Activated T-helper 1 cell treated with anti-CD3 and anti-CD28 coated beads, Interleukin-12 subunit alpha, Interleukin-12 subunit beta, Interleukin-2, Interleukin-4 antibody, amounts not matched to agents 30 ng/mL and 10 ng/mL and 1 ng/mL, durations not matched to agents 14 hours and 24 hours and 36 hours (primary cell): ENCODE results near the gene GTF2F2. TPM values are rescaled to one million over a fixed set of nuclear protein-coding genes. Genes with fewer than 3 reads are reported as not detected.
"Not testable (repeated sequence)": the region's sequence is repeated elsewhere in the genome, so short reads cannot be mapped to it uniquely, and the experiment has no call there.

Experiments
- DNase-seq: peaks from one replicate; pipeline ENCODE4 v3.0.0; 2021; ENCODE audit warnings: low spot score
- H3K27ac Mint-ChIP-seq: one replicate; pipeline ENCODE4 v1.8.0; 2021; ENCODE audit warnings: mild to moderate bottlenecking, mixed read lengths
- H3K27me3 Mint-ChIP-seq: one replicate; pipeline ENCODE4 v1.8.0; 2022; ENCODE audit warnings: mild to moderate bottlenecking, moderate library complexity, mixed read lengths; ENCODE audit not compliant: insufficient read depth
- H3K36me3 Mint-ChIP-seq: one replicate; pipeline ENCODE4 v1.8.0; 2021; ENCODE audit warnings: low read depth, mixed read lengths
- H3K4me1 Mint-ChIP-seq: one replicate; pipeline ENCODE4 v1.8.0; 2021; ENCODE audit warnings: low read depth, mixed read lengths
- H3K4me3 Mint-ChIP-seq: one replicate; pipeline ENCODE4 v1.8.0; 2021; ENCODE audit warnings: mild to moderate bottlenecking, moderate library complexity, mixed read lengths
- H3K9me3 Mint-ChIP-seq: one replicate; pipeline ENCODE4 v1.8.0; 2021; ENCODE audit warnings: mixed read lengths
- intact Hi-C: fragments of 100-400 bp; cut with micrococcal nuclease; formaldehyde crosslinking; loops from one replicate; pipeline ENCODE4 v1.15.1; 2024
- total RNA-seq: library from RNA; stranded (reverse); gene quantifications from 2 replicates; pipeline ENCODE4 v1.2.3, GENCODE V29; 2022

Gene GTF2F2
- total RNA-seq, 1 donor from 2014 or later: 30.1 TPM

- DNase-seq: no peak
Measured at GRCh38 chr13:45238945-45239795, 118.9 kb downstream of the GTF2F2 start.

GRCh38 chr13:45240143-45240542 is 119.8 kb downstream of the GTF2F2 start:
- intact Hi-C loops: no loop called here
- no peaks in the 10 kb centered on the region for H3K4me1 Mint-ChIP-seq
- no peaks in the 10 kb centered on the region for H3K36me3 Mint-ChIP-seq
- H3K27me3 Mint-ChIP-seq: no peaks in the 10 kb centered on the region
- no peak overlapping the region for H3K4me3 Mint-ChIP-seq
- DNase-seq: no peak
- no peak overlapping the region for H3K27ac Mint-ChIP-seq
- no peaks in the 10 kb centered on the region for H3K9me3 Mint-ChIP-seq

More at GRCh38 chr13:45238945-45239795, 118.9 kb downstream of the GTF2F2 start:
- Mint-ChIP-seq H3K4me3 (no peak overlapping the region), H3K4me1 (no peaks in the 10 kb centered on the region), H3K27ac (no peak overlapping the region), H3K36me3 (no peaks in the 10 kb centered on the region), H3K27me3 (no peaks in the 10 kb centered on the region), H3K9me3 (no peaks in the 10 kb centered on the region)
- intact Hi-C loops: no loop called here

GRCh38 chr13:45242070-45242469 is 121.8 kb downstream of the GTF2F2 start:
- Mint-ChIP-seq H3K9me3 (no peaks in the 10 kb centered on the region), H3K4me1 (no peaks in the 10 kb centered on the region), H3K4me3 (no peak overlapping the region), H3K27me3 (no peaks in the 10 kb centered on the region), H3K27ac (no peak overlapping the region), H3K36me3 (no peaks in the 10 kb centered on the region)
- intact Hi-C loops: no loop called here
- DNase-seq: no peak

DNA sequence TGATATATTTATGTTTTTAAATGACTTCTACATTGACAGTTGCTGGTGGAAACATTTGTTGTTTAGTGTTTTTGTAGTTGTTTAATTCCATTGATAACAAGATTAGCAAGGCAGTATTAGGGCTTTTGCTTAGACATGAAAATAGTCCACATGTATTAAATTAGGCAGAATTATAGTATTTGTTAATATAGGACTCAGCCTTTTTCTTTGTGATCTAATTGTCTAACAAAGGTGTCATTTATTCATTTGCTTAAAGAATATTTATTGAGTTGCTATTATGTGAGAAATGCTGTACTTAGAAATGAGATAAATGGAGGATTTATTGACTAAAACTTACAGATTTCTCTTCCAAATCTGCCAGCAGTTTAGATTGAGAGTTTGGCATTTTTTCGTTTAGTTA is 122.2 kb downstream of the GTF2F2 start:
- no peaks in the 10 kb centered on the region for H3K27me3 Mint-ChIP-seq
- no peak overlapping the region for H3K27ac Mint-ChIP-seq
- no peaks in the 10 kb centered on the region for H3K36me3 Mint-ChIP-seq
- no peak for DNase-seq
- no peak overlapping the region for H3K4me3 Mint-ChIP-seq
- H3K4me1 Mint-ChIP-seq: no peaks in the 10 kb centered on the region
- no peaks in the 10 kb centered on the region for H3K9me3 Mint-ChIP-seq
- intact Hi-C loops: no loop called here

- no peaks in the 10 kb centered on the region for H3K4me1 Mint-ChIP-seq
- no peak overlapping the region for H3K27ac Mint-ChIP-seq
- no peak overlapping the region for H3K4me3 Mint-ChIP-seq
- no peaks in the 10 kb centered on the region for H3K36me3 Mint-ChIP-seq
- intact Hi-C loops: no loop called here
- no peaks in the 10 kb centered on the region for H3K27me3 Mint-ChIP-seq
- H3K9me3 Mint-ChIP-seq: no peaks in the 10 kb centered on the region
- DNase-seq: no peak
Measured at GRCh38 chr13:45243077-45243476, 122.8 kb downstream of the GTF2F2 start.

DNA sequence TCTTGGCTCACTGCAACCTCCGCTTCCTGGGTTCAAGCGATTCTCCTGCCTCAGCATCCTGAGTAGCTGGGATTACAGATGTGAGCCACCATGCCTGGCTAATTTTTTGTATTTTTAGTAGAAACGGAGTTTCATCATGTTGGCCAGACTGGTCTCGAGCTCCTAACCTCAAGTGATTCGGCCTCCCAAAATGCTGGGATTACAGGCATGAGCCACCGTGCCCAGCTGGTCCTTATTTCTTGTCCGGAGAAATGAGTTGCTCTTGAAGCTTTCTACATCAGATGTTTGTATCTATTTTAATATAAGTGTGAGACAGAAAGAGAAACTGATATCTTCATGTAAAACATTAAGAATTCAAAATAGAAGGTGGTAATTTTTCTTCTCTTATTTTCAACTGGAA is 124.4 kb downstream of the GTF2F2 start:
- not testable (repeated sequence) for H3K4me1 Mint-ChIP-seq

GRCh38 chr13:45249662-45250061 is 129.4 kb downstream of the GTF2F2 start:
- Mint-ChIP-seq H3K36me3 (peaks cover 4% of the 10 kb centered on the region), H3K27ac (no peak overlapping the region), H3K9me3 (no peaks in the 10 kb centered on the region), H3K27me3 (no peaks in the 10 kb centered on the region), H3K4me1 (no peaks in the 10 kb centered on the region), H3K4me3 (no peak overlapping the region)
- DNase-seq: no peak
- intact Hi-C loops: no loop called here

More for the DNA sequence above, 124.4 kb downstream of the GTF2F2 start:
- H3K9me3 Mint-ChIP-seq, DNase-seq, intact Hi-C loops, H3K27ac Mint-ChIP-seq, H3K27me3 Mint-ChIP-seq, H3K36me3 Mint-ChIP-seq, H3K4me3 Mint-ChIP-seq: not testable (repeated sequence)

- H3K4me3 Mint-ChIP-seq: no peak overlapping the region
- peaks cover 20% of the 10 kb centered on the region for H3K4me1 Mint-ChIP-seq
- intact Hi-C loops: no loop called here
- no peaks in the 10 kb centered on the region for H3K9me3 Mint-ChIP-seq
- no peak for DNase-seq
- H3K27me3 Mint-ChIP-seq: no peaks in the 10 kb centered on the region
- H3K36me3 Mint-ChIP-seq: peaks cover 6% of the 10 kb centered on the region
- no peak overlapping the region for H3K27ac Mint-ChIP-seq
Measured at GRCh38 chr13:45254396-45254795, 134.1 kb downstream of the GTF2F2 start.

GRCh38 chr13:45255247-45255987 is 135.1 kb downstream of the GTF2F2 start:
- DNase-seq: no peak
- Mint-ChIP-seq H3K27me3 (no peaks in the 10 kb centered on the region), H3K4me1 (peaks cover 20% of the 10 kb centered on the region), H3K4me3 (no peak overlapping the region), H3K9me3 (no peaks in the 10 kb centered on the region), H3K36me3 (peaks cover 6% of the 10 kb centered on the region), H3K27ac (no peak overlapping the region)
- intact Hi-C loops: no loop called here

- no peak overlapping the region for H3K27ac Mint-ChIP-seq
- H3K4me1 Mint-ChIP-seq: peaks cover 20% of the 10 kb centered on the region
- no peak overlapping the region for H3K4me3 Mint-ChIP-seq
- peaks cover 6% of the 10 kb centered on the region for H3K36me3 Mint-ChIP-seq
- intact Hi-C loops: no loop called here
- DNase-seq: no peak
- no peaks in the 10 kb centered on the region for H3K9me3 Mint-ChIP-seq
- no peaks in the 10 kb centered on the region for H3K27me3 Mint-ChIP-seq
Measured at GRCh38 chr13:45256254-45256653, 135.9 kb downstream of the GTF2F2 start.

DNA sequence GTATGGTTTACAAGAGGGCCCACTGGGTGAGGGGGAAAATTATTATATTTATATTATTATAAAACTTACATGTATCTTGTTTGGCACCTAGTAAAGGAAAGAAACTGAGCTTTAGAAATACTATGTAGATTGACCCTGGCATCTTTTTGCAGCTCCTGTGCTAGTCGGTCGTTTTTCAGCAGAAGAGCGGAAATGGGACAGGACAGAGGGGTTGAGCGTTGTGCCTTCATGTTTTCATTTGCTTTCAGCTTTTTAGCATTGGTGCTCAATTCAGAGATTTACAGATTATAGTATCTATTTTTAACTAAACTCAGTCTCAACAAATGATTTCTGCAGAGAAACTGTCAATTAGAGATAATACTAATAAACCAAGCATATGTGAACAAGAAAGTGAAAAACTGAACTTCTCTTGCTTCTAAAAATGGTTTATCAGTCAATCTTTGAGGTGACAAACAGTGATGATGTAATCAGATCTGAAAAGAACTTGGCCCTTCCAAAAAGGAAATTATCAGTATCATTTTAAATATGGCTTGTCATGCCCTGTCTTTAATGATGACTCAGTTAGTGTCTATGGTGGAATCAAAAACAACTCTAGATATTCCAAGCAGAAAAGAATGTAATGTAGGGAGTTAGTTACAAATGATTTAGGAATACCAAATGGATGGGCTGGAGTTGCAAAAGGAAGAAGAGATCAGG is 137.5 kb downstream of the GTF2F2 start:
- no peak overlapping the region for H3K4me3 Mint-ChIP-seq

DNA sequence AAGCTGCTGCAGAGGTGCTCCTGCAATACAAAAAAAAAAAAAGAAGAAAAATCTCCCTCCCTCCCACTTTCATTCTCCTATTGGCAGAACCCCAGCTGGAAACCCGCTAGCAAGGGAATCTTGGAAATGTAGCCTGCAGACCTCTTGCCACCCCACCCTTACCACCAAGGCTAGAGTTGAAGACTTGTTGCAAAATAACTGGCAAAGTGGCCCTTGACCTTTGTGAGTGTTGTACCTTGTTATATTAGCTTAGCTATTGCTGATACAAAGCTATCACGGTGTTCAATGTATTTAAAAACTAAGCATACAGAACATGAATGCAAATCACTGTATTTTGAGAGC is 138.0 kb downstream of the GTF2F2 start:
- intact Hi-C loops: no loop called here
- Mint-ChIP-seq H3K27ac (no peak overlapping the region), H3K4me3 (no peak overlapping the region), H3K4me1 (peaks cover 20% of the 10 kb centered on the region), H3K9me3 (no peaks in the 10 kb centered on the region), H3K36me3 (peaks cover 5% of the 10 kb centered on the region), H3K27me3 (no peaks in the 10 kb centered on the region)
- DNase-seq: no peak

More for the DNA sequence above, 137.5 kb downstream of the GTF2F2 start:
- H3K27ac Mint-ChIP-seq: no peak overlapping the region
- no peaks in the 10 kb centered on the region for H3K9me3 Mint-ChIP-seq
- peaks cover 20% of the 10 kb centered on the region for H3K4me1 Mint-ChIP-seq
- no peak for DNase-seq
- intact Hi-C loops: no loop called here
- H3K27me3 Mint-ChIP-seq: no peaks in the 10 kb centered on the region
- H3K36me3 Mint-ChIP-seq: peaks cover 6% of the 10 kb centered on the region

DNA sequence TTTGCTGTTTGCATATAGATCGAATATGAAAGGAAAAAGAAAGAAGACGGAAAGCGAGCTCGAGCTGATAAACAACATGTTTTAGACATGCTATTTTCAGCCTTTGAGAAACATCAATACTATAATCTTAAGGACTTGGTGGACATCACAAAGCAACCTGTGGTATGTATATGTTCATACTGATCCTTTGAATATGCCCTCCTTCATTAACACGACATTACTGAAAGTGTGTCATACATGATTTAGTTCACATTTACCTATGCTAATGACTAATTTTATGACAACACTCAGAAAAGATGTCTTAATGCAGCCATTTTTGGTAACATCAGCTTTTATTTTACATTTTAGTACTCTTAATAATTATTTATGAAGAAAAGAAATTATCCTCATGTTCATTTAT is 146.9 kb downstream of the GTF2F2 start:
- no peaks in the 10 kb centered on the region for H3K9me3 Mint-ChIP-seq
- no peak overlapping the region for H3K4me3 Mint-ChIP-seq
- intact Hi-C loops: no loop called here
- DNase-seq: no peak
- peaks cover 7% of the 10 kb centered on the region for H3K36me3 Mint-ChIP-seq
- no peaks in the 10 kb centered on the region for H3K4me1 Mint-ChIP-seq
- no peak overlapping the region for H3K27ac Mint-ChIP-seq
- H3K27me3 Mint-ChIP-seq: no peaks in the 10 kb centered on the region
